ENCODE measurements around the gene TMEM176A.

DNA sequence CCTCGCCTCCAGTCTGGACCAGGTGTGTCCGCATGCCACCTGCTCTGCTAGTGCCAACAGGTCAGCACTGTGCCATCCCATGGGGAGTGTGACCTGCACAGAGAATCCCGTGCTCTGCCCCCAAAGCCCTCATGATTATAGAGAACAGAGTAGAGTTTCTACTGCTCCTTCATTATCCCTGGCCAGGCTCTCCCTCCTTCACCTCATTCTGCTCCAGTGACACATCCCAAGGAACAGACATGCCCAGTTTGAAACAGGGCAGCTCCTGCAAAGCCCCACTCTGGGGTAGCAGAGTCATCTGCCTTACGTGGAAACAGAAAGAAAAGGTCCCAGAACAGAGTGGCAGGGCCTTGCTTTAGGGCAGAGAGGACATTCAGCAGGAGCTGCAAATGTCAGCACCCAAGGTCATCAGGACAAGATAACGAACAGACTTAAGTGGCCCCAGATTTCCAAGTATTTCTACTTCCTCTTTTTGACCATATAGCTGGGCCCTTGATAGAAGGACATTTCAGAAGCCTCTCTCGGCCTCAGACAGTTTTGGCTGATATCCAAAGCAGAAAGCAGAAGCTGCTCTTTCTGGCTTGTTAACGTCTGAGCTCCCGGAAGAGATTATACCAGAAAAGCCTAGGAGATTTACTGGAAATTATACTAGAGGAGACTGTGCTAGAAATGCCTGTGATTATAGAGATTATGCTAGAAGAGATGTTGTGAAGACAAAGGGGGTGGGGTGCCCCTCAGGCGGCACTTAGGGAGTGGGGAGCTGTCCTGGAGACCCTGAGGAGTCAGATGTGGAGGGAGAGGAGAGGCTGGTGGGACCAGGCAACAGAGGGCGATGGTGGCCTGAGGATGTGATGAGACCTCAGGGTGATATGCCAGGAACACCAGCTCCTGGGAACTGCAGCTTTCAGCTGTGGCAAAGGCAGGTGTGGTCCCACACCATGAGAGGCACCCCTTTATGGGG is 13.0 kb upstream of the TMEM176A start:
- TF ChIP-seq, protein P1, sequence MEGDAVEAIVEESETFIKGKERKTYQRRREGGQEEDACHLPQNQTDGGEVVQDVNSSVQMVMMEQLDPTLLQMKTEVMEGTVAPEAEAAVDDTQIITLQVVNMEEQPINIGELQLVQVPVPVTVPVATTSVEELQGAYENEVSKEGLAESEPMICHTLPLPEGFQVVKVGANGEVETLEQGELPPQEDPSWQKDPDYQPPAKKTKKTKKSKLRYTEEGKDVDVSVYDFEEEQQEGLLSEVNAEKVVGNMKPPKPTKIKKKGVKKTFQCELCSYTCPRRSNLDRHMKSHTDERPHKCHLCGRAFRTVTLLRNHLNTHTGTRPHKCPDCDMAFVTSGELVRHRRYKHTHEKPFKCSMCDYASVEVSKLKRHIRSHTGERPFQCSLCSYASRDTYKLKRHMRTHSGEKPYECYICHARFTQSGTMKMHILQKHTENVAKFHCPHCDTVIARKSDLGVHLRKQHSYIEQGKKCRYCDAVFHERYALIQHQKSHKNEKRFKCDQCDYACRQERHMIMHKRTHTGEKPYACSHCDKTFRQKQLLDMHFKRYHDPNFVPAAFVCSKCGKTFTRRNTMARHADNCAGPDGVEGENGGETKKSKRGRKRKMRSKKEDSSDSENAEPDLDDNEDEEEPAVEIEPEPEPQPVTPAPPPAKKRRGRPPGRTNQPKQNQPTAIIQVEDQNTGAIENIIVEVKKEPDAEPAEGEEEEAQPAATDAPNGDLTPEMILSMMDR (IDR thresholded peaks at IDR 0.05) = no peak
- TF ChIP-seq TCF7L2 (IDR thresholded peaks at IDR 0.05; ENCODE audit: low read depth, low read length) = no peak
- TF ChIP-seq, protein P2, sequence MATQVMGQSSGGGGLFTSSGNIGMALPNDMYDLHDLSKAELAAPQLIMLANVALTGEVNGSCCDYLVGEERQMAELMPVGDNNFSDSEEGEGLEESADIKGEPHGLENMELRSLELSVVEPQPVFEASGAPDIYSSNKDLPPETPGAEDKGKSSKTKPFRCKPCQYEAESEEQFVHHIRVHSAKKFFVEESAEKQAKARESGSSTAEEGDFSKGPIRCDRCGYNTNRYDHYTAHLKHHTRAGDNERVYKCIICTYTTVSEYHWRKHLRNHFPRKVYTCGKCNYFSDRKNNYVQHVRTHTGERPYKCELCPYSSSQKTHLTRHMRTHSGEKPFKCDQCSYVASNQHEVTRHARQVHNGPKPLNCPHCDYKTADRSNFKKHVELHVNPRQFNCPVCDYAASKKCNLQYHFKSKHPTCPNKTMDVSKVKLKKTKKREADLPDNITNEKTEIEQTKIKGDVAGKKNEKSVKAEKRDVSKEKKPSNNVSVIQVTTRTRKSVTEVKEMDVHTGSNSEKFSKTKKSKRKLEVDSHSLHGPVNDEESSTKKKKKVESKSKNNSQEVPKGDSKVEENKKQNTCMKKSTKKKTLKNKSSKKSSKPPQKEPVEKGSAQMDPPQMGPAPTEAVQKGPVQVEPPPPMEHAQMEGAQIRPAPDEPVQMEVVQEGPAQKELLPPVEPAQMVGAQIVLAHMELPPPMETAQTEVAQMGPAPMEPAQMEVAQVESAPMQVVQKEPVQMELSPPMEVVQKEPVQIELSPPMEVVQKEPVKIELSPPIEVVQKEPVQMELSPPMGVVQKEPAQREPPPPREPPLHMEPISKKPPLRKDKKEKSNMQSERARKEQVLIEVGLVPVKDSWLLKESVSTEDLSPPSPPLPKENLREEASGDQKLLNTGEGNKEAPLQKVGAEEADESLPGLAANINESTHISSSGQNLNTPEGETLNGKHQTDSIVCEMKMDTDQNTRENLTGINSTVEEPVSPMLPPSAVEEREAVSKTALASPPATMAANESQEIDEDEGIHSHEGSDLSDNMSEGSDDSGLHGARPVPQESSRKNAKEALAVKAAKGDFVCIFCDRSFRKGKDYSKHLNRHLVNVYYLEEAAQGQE (IDR thresholded peaks at IDR 0.05; ENCODE audit: insufficient read depth in 1 of 2, low read depth in 2 of 2, low read length in 1 of 2) = no peak
- no peak for TF ChIP-seq POLR2AphosphoS5 (IDR thresholded peaks at IDR 0.05; ENCODE audit: low read depth, low read length)
- TF ChIP-seq SIN3A (IDR thresholded peaks at IDR 0.05; ENCODE audit: borderline replicate concordance, insufficient read depth, low read depth, low read length) = no peak
